GM10266 (cell line): Measurements from ENCODE around the gene SOCS3.

Source experiments
- DNase-seq: peaks from one replicate; pipeline ENCODE4 v3.0.0; 2012; ENCODE audit errors: extremely low spot score
- TF ChIP-seq, protein P1 (sequence below): IDR thresholded peaks from 2 replicates; pipeline ENCODE4 v1.5.1; 2012; ENCODE audit warnings: mild to moderate bottlenecking, low read depth; ENCODE audit not compliant: control insufficient read depth, insufficient read depth; ENCODE audit errors: missing control alignments

The SOCS3 gene

DNA sequence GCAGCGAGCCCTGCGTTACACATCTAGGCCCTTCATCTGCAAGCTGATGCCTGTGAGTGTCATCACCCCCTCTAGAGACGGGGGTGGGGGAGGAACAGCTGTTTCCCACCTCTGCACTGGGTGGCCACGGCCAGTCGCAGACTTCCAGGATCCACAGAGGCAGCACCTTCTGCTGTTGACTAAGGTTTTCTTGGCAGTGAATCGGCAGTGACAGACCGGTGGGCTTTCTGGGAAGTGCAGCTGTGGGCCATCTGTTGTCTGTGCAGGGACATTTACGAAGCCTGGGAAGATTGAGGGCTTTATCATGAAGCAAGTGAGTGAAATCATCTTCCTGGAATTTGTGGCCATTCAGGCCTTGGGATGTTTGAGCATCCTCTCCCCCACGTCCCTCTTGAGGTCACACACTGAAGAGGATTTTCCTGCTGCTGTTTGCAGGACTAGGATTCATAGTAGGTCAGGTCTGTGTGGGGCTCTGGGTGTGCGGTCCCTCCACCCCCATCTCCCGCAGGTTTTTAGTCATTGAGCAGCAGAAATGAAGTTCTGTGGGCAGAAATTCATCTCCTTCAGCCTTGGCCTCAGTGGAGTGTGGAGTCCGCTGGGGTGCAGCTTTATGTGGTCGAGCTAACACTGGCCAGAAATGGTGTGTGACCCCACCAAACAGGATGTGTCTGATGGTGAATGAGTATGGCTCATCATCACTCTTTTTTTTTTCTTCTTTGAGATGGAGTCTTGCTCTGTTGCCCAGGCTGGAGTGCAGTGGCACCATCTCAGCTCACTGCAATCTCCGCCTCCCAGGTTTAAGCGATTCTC lies 30.6 kb upstream of the SOCS3 start:
- TF ChIP-seq, protein P1, sequence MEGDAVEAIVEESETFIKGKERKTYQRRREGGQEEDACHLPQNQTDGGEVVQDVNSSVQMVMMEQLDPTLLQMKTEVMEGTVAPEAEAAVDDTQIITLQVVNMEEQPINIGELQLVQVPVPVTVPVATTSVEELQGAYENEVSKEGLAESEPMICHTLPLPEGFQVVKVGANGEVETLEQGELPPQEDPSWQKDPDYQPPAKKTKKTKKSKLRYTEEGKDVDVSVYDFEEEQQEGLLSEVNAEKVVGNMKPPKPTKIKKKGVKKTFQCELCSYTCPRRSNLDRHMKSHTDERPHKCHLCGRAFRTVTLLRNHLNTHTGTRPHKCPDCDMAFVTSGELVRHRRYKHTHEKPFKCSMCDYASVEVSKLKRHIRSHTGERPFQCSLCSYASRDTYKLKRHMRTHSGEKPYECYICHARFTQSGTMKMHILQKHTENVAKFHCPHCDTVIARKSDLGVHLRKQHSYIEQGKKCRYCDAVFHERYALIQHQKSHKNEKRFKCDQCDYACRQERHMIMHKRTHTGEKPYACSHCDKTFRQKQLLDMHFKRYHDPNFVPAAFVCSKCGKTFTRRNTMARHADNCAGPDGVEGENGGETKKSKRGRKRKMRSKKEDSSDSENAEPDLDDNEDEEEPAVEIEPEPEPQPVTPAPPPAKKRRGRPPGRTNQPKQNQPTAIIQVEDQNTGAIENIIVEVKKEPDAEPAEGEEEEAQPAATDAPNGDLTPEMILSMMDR = no peak
- DNase-seq = no peak

DNA sequence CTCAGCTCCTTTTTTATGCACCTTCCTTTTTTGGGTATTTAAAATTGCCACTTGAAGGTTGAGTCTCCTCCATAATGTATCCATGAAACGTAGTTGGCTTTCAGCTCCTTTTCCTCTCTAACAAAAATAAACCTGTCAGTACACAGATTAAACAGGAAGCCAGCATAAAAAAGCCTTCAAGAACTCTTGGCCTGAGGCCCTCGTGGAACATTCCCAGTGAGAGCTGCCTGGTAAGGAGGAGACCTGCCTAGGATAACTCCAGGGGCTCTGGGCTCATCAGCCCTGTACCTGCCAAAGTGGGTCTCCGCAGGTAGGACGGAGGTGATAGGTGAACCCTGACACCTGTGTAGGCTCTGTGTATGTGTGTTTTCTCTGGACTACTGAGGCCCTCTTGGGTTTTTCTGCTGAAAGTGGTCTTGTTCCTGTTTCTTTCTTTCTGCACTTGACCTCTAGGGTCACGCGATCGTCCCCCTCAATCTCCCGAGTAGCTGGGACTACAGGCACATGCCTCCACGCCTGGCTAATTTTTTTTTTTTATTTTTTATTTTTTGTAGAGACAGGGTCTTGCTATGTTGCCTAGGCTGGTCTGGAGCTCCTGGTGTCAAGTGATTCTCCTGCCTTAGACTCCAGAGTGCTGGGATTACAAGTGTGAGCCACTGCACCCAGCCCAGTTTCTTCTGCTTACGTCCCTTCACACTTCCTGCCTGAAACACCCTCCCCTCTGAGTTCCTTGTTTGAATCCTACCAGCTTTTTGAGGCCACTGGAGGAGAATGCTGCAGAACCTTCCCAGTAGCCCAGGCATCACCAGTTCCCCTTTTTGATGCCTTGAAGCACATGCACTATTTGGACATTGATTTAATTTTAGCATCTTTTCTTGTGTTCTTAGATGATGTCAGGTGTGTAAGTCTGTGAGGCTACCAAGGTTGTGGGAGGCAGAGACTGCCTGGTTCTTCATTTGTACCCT lies 28.4 kb upstream of the SOCS3 start:
- TF ChIP-seq, protein P1 = no peak
- peak; percentile 61 for DNase-seq

DNA sequence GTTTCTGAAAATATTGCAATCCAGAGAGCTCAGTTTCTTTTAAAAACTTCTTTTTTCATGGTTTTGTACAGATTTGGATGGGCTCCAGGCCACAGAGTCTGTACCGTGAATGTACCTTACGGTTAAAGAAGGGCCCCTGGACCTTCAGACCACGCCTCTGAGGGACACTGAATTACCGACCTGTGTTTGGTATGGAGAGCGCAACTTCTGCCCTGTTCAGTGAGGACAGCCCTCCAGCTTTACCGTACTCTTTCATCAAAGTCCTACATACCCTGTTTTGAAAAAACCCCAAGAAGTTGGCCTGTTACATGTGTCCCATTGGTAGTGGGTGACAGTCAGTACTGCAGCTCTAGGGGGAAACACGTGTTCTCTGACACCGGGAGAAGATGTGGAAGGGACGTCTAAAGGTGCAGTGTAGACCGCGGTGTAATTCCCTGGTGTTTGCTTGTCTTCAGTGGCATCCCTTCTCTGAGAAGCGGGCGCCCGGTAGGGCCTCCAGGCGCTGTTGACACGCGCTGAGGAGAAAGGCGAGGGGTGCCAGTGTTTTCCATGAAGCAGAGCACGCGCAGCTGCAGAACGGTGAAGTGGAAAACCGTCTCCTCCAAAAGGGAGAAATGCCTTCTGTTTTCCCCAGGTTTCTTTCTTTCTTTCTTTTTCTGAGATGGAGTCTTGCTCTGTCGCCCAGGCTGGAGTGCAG lies 24.8 kb upstream of the SOCS3 start:
- no peak for DNase-seq
- TF ChIP-seq, protein P1 = no peak

DNA sequence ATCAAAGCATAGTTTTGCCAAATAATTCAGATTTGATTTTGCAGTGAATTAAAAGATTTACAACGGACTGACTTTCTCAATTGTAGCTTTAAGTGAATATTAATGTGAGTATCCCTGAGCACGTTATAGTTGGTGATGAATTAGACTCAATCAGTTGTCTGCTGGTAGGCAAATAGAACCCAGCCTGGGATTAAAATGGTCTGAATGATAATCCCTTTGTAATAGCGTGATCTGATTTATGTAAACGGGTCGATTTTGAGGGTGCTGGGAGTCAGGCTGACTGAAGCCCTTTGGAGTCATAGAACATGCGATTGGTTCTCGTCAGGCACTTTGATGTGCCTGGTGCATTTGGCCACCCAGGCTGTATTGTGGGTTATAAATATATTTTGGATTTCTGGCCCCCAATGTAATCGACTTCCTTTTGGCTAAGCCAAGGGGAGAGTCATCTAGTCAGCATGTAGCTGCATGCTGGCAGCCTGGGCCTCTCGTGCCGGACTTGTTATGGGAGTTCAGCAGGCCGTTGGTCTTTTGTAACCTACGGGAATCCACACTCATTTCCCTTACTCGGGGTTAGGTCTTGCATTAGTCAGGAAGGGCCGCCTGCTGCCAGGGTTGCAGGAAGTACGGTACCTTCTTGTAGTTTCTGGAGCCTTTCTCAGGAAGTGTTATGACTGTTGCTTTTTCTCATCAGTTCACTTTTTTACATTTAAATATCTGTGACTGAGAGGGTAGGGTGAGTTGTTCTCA lies 24.0 kb upstream of the SOCS3 start:
- TF ChIP-seq, protein P1 = no peak
- DNase-seq = peak; percentile 70

DNA sequence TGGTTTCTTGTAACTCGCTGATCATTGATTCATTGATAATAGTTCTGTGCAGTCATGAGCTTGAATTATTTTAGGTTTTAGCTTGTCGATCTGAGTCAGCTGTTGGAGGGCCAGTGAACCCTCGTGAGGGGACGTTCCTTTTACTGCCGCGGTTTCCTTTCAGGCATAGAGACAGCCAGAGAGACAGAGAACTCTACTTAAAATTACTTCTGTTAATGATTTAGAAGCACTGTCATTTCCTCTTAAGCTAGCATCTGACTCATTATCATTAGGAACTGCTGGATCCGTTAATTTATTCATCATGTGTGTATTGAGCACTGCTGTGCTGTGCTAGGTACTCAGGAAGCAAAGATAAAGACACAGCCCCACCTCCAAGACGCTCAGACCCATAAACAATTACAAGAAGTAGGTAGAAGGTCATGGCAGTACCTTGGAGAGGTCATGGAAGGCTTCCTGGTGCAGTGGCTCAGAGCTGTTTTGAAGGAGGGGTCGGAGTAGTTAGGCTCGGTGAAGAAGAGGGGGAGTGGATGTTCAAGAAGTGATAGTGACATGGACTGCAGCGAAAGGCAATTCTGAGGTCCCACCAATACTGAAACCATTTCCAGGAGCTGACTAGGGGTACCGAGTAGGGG lies 21.8 kb upstream of the SOCS3 start:
- TF ChIP-seq, protein P1 = no peak
- no peak for DNase-seq

DNA sequence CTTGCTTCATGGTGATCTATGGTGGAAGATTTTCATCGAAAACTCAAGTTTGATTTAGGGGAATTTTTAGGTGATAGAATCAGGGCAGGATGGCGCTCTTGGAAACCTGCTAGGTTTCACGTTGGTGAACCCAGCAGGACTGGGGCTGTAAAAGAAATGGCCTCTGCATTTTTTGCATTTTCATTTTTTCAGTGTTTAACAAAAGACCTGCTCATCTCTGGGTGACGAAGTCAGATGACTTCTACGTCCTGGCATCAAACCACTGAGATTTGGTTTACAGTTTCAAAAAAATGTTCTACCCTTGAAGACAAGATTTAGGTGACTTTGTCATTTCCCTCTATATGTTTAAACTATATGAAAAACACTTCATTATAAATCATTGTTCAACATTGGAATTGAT lies 20.5 kb upstream of the SOCS3 start:
- DNase-seq = no peak
- TF ChIP-seq, protein P1 = no peak
